Head of caudate nucleus (tissue), 42 donors: ENCODE results near the gene MTUS2.
"Not testable (repeated sequence)": the region's sequence is repeated elsewhere in the genome, so short reads cannot be mapped to it uniquely, and the experiment has no call there.

Experiments used
- DNase-seq, 42 donors: peaks; one replicate each; pipeline versions ENCODE4 v3.0.0 to v3.0.0-alpha.2; 2020 to 2021; ENCODE audit warnings: mixed read lengths in 7 of 42
- intact Hi-C: fragments of 100-400 bp; cut with DNase I; formaldehyde crosslinking; loops from one replicate; pipeline ENCODE4 v1.15.0; 2022

Gene MTUS2

DNA sequence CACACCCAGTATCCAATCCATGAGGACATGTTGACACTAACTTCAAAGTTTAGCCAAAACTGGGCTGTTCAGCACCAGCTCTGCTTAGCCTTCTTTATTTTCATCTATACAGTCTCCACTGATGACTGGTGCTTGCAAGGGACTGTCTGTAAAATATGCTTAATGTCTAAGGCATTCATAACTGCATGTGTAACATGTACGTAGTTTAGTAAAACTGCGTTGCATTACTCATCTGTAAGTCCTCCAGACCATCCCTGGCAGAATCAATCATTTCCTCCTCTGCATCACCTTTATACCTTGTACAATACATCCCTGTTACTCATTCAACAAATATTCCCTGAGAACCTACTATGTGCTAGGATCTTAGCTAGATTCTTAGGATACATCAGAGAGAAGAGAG, 362.1 kb downstream of the MTUS2 start:
- intact Hi-C loops = no loop called here
- no peak for DNase-seq

DNA sequence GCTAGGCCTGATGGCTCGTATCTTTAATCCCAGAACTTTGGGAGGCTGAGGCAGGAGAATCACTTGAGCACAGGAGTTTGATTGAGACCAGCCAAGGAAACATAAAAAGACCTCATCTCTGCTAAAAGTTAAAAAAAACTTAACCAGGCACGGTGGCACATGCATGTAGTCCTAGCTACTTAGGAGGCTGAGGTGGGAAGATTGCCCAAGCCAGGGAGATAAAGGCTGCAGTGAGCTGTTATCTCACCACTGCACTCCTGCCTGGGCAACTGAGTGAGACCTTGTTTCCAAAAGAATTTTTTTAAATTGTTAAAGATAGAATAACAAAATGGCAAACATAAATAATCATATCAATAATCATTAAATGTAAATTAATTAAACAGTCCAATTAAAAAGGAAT, 365.8 kb downstream of the MTUS2 start:
- intact Hi-C loops = no loop called here

DNA sequence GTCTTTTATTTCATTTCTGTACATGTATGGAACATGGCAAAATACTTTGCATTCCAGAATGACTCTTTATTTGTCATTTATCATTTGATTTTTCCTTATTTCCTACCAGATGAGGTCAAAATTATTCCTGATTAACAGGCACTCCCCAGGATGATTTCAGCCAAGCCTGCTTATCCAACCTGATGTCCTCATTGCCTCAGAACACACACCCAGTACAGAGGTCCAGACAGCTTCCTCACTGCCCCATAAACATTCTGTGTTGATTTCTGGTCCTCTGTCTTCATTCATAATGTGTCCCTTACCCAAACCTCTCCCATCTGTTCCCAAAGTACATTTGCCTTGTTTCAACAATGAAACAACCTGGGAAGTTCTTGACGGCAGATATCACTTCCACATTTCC, 367.4 kb downstream of the MTUS2 start:
- intact Hi-C loops = no loop called here

More for the DNA sequence above, 365.8 kb downstream of the MTUS2 start:
- no peak for DNase-seq

DNA sequence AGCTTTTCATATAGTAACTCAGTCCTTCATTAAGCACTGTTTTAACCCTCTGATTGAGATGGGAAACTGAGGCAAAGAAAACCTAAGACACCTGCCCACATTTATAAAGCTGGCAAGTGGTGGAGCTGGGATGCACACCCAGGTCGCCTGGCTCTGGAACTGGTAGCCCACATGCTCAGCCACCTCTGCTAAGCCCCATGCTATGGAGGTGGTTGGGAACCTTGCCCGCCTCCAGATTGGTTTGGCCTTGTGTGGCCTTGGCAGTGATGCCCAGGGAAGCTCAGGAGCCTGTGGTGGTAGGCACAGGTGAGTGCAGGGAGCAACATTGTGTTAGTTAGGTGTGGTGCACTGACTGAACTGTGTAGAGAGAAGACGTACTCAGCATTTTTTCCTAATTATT, 370.2 kb downstream of the MTUS2 start:
- intact Hi-C loops = no loop called here
- DNase-seq = no peak

More for the DNA sequence above, 367.4 kb downstream of the MTUS2 start:
- no peak for DNase-seq

DNA sequence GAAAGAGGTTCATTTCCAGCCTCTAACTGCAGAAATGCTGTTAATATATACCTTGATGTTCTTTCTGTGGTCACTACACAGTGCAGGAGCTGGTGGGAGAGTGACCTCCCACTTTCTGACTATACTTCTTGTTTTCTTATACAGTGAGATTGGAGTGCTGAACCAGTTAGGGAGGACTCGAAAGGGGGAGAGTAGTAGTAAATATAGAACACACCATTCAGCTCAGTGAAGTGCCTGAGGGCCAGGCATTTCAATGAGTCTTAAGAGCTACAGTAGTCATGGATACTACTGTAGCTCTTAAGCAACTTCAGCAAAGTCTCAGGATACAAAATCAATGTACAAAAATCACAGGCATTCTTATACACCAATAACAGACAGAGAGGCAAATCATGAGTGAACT, 372.9 kb downstream of the MTUS2 start:
- intact Hi-C loops = no loop called here
- DNase-seq = no peak

DNA sequence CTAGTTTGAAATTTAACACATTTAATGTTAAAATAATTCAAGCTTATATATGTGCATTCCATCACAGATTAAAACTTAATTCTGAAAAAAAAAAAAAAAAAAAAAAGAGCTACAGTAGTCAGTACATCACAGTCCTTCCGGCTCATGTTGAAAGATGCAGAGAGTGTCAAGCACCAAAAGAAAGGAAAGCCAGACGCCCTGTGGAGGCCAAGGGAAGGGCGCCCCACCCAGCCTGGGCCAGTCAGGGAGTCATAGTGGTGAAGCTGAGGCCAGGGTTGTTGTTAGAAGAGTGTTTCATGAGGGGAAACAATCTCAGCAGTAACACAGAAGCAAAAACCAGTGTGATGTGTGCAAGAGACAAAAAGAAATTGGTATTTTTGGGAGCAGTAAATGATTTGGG, 375.3 kb downstream of the MTUS2 start:
- intact Hi-C loops = no loop called here
- no peak for DNase-seq

DNA sequence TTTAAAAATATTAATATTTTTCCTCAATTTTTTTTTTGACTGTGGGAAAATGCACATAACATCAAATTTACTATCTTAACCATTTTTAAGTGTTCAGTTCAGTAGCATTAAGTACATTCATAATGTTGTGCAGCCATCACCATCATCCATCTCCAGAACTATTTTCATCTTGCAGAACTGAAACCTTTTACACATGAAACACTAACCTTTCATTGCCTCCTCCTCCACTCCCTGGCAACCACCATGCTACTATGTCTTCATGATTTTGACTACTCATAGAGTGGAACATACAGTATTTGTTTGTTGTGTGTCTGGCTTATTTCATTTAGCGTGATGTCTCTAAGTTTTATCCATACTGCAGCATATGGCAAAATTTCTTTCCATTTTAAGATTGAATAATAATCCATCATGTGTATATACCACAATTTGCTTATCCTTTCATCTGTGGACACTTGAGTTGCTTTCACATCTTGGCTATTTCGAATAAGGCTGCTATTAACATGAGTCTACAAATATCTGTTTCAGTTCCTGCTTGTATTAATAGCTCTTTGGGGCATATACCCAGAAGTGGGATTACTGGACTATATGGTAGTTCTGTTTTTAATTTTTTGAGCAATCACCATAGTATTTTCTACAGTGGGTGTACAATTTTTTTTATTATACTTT, 376.4 kb downstream of the MTUS2 start:
- no peak for DNase-seq
- intact Hi-C loops = no loop called here

DNA sequence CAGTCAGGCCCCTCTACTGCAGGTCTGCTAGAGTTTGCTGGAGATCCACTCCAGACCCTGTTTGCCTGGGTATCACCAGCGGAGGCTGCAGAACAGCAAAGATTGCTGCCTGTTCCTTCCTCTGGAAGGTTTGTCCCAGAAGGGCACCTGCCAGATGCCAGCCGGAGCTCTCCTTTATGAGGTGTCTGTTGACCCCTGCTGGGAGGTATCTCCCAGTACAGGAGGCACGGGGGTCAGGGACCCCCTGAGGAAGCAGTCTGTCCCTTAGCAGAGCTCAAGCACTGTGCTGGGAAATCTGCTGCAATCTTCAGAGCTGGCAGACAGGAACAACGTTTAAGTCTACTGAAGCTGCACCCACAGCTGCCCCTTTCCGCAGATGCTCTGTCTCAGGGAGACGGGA, 382.6 kb downstream of the MTUS2 start:
- DNase-seq, intact Hi-C loops: not testable (repeated sequence)

DNA sequence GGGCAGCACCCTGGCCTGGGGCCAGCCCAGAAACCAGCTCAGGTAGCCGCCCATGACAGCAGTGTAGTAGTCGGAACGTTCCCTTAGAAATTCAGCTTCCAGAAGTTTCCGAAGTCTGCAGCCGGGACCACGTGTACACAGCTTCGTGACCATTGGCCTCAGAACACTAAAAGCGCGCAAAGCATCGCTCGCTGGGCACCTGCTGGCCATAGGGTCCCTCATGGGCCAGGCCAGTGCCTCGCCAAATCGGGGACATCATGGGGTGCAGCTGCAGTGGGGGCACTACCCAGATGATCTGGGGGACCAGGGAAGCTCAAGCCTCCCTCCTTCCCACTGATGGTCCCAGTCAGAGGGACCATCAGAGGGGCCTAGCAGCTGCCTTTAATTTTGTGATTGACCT, 384.5 kb downstream of the MTUS2 start:
- intact Hi-C loops = no loop called here
- DNase-seq = no peak

DNA sequence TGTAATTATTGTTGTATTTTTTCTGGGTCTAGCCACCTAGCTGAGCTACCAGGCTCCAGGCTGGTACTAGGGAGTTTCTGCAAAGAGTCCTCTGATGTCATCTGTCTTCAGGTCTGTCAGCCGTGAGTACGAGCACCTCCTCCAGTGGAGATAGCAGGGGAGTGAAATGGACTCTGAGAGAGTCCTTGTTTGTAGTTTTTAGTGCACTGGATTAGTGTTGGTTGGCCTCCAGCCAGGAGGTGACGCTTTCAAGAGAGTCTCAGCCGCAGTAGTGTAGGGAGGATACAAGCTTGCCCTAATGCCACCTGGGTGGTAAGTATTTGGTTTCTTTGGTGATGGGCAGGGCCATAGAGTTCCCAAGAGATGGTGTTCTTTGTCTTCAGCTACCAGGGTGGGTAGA, 390.5 kb downstream of the MTUS2 start:
- no peak for DNase-seq
- intact Hi-C loops = no loop called here

DNA sequence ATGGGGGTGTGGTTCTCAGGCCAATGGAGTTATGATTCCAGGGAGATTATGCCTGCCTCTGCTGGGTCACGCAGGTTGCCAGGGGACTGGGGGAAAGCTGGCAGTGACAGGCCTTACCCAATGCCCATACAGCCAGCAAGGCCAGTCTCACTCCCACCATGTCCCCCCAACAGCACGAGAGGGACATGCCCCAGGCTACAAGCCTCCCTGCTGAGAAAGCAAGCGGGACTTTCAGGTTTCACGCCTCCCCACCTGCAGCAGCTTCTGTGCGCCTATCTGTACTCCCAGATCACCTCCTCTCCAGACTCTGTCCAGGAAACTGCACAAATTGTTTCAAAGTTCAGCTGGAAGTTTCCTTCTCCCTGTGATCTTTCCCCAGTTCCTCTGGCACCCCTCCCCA, 391.0 kb downstream of the MTUS2 start:
- intact Hi-C loops, DNase-seq: not testable (repeated sequence)

DNA sequence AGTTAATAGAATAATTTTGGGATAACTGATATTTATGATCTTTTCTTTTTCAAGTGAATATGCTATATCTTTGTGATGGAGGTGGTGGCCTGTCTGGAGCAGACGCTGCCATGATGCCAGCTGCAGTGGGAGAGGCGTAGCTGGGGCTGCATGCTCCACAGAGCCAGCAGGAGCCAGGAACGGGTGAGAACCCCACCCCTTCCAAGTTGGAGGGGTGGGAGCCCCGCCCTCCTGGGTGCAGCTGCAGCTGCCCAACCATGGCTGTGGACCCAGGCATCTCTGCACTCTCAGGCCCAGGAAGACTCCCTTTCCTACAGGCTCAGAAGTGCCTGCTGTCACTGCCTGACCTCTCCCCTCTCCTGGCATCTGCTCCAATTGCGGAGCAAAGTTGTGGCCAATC, 402.3 kb downstream of the MTUS2 start:
- no peak for DNase-seq
- intact Hi-C loops = no loop called here

DNA sequence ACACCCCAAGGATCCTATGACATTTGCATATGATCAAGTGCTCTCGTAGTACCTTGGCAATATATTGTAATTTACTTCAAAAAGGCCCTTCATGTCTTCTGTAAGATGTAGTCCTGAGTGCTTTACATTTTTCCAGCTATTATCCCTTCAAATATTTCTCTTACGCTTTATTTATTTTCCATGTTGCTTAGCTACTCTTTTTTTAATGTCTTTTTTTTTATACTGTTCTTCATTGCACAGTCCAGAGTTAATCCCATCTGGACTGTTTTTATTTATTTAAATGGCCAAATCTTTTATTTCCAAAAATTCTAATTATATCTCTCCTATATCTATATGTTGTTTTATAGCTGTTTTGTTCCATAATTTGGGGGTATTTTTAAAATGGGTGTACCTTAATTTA, 404.1 kb downstream of the MTUS2 start:
- DNase-seq = no peak
- intact Hi-C loops = no loop called here

DNA sequence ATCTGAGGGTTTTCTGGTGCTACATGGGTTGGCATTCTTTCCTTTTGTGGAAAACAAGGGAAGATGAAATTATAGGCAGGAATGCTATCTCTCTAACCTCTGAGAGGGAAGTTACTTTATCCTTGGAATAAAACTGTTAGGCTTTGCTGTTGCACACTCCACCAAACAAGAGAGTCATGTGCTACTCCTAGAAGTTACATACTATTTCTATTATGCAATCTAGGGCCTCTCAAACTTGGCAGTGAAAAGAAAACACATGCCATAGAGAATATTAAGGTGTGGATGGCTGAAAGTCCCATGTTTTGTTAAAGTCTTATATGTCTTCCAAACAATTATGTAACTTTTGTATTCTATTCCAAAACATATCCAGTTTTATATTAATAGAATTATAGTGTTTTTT, 407.4 kb downstream of the MTUS2 start:
- intact Hi-C loops = no loop called here

DNA sequence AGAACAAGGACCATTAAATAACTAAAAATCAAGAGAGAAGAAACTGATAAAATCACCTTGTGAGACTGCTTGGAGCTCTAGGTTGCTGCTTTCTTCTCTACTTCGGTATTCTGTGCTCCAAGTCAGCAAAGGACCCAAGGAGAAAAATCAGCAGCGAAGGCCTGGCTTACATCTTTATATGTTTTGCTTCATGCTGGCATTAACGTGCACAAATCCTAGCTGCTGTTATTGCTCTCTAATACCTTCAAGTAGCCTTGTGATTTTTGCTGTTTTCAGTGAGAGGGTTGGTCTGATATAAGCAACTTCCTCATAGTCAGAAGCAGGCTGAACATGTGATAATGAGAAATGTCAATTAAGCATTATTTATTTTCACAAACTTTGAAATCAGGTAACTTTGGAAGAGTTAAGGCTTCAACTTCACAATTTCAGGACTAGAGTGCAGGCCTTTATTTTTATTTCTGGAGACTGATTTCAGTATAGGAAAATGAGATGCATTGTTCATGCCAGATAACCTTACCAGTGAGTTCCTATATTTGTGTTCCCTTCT, 410.2 kb downstream of the MTUS2 start:
- DNase-seq = no peak
- intact Hi-C loops = no loop called here

More for the DNA sequence above, 407.4 kb downstream of the MTUS2 start:
- no peak for DNase-seq

DNA sequence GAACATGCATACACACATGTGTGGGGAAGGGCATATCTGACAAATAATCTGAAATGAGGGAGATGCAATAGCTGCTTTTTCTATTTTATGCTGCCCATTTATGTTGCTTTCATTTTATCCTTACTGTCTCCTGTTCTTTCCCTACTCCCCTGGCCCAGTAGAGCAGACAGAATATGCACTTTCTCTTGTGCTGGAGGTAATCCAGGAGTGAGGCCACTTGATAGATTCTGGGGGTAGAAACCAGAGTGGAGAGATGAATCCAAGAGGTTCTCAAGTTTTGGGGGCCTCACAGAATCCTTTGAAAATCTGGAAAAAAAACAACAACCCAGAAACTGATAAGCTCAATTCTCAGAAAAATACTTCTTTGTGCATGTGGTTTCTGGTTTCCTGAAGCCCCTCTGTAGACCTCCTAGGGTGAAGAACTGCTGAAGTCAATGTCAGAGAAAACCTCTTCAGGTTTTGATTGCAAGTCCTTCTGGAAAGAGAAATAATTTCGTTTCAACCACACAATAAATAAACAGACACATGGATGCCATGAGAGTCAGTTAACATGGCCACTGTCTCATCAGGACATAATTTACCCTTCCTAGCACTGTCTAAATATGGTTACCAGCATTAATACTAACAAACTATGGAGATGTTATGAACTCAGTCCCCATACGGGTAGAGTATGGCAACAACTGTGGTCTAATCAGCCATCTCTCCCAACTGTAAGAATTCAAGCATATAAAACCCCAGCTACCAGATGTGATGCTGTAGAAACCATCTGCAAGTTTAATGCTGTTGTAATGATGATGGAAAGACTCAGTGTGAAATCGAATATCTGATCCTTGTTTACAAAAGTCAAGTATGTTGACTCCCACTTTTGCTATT, 419.8 kb downstream of the MTUS2 start:
- DNase-seq = no peak
- intact Hi-C loops = no loop called here

DNA sequence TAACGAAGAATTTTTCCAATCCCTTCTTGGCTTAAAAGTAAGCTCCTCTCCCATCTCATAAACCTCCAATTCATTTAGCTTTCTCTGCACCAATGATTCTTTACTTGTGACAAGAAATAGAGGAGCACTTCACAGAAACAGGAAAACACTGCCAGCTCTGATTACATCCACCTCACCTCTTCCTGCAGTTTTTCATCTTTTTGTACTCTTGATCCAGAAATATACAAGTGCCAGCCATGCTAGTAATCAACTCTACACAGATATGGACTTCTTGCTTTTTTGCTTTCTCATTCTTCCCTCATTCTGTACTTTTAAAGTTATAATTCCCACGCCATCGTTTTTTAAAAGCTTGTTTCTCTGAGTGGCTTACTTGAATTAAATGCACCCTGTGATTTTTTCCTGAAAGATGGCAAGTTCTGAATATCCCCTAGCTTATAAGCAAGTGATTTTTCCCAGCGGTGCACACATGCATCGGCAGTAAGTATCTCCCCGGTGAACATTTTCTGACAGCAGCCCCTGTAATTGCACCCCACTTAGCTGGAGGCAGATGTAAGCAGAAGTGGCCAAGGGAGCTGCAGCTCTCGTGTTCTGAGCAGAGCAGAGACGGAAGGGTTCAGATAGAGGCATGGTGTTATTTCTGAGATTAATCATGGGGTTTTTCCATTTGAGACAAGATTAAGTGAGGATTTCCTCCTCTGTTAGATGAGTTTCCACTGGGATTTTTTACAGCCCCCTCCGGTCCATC, 434.7 kb downstream of the MTUS2 start:
- no peak for DNase-seq
- intact Hi-C loops = no loop called here

DNA sequence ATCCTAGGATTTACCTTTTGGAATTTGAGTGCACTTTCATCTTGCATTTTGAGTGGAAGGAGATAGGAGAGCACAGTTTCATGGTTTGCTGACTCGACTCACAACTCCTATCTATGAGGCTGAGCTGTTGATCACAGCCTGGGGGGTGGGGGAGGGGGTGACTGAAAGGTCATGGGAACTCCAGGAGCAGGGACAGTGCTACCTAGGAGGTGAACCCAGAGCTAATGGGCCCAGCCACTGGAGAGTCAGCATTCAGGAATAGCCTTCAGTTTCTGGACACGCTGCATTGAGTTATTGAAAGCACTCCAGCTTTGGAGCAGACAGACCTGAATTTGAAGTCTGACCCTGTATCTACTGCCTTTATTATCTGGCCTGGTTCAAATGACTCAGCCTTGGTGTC, 435.4 kb downstream of the MTUS2 start:
- no peak for DNase-seq
- intact Hi-C loops = no loop called here

DNA sequence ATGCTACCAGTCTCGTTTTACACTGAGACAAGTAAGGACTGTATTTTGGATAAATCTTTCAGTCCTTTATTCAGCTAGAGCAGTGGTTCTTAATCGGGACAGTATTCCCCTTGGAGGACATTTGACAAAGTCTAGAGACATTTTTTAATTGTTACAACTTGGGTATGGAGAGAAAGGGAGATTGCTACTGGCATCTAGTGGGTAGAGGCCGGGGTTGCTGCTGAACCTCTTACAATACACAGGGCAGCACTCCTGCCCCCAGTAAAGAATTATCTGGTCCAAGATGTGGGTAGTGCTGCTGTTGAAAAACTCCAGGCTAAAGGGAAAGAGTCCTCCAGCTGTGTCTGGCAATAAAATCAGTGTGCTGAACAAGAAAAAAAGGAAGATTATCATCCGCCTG, 440.5 kb downstream of the MTUS2 start:
- no peak for DNase-seq
- intact Hi-C loops = no loop called here

DNA sequence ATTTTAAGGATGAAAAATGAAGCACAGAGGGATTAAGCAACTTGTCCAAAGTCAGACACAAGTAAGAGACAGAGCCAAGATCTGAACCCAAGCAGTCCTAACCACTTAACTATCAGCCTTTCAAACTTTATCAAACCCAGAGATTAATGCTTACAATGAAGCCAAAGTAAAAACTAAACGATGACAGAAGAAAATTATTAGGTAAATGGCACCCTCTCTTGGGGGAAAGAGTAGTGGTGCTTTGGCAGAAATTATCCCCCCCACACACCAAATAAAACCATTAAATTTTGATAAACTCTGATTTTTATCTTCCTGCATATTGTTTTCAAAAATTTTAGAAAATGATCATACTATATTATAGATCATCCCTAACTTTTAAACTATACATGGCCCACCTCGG, 446.1 kb downstream of the MTUS2 start:
- DNase-seq = no peak

More for the DNA sequence above, 446.1 kb downstream of the MTUS2 start:
- intact Hi-C loops = no loop called here
